HG03469 (cell line): ENCODE results near the gene SLC3A2.
"Not testable (repeated sequence)": the region's sequence is repeated elsewhere in the genome, so short reads cannot be mapped to it uniquely, and the experiment has no call there.

Experiments used
- ATAC-seq: cut with Tn5 transposase; IDR thresholded peaks from one replicate; pipeline ENCODE4 v1.9.1; 2021; ENCODE audit warnings: mild to moderate bottlenecking, moderate library complexity, moderate number of reproducible peaks; ENCODE audit not compliant: unreplicated experiment

The SLC3A2 gene

GRCh38 chr11:62925745-62926679, 45.3 kb downstream of the SLC3A2 start:
- no peak for ATAC-seq

GRCh38 chr11:62926680-62927455, 46.2 kb downstream of the SLC3A2 start:
- no peak for ATAC-seq

DNA sequence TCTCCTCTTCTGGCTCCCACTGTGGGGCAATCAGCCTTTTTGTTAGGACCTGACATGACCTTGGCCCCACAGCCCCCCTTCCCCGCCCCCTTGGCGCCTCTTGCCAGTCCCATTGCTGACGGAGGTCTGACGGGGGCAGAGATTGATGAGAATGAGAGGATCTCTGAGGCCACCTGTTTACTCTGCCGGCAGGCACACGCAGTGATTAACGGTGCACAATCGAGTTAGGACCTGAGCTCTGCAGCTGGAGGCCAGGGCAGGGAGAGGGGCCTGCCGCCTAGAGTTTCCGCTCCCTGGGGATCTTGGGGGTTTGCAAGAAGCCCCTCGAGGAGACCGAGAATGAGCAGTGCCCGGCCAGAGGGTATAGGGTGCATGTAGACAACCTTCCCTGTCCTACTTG, 47.3 kb downstream of the SLC3A2 start:
- no peak for ATAC-seq

- ATAC-seq = no peak
Observed at GRCh38 chr11:62930157-62930556, 49.5 kb downstream of the SLC3A2 start.

- ATAC-seq = no peak
Observed at GRCh38 chr11:62930666-62931065, 50.0 kb downstream of the SLC3A2 start.

- no peak for ATAC-seq
Observed at GRCh38 chr11:62931499-62932278, 51.0 kb downstream of the SLC3A2 start.

DNA sequence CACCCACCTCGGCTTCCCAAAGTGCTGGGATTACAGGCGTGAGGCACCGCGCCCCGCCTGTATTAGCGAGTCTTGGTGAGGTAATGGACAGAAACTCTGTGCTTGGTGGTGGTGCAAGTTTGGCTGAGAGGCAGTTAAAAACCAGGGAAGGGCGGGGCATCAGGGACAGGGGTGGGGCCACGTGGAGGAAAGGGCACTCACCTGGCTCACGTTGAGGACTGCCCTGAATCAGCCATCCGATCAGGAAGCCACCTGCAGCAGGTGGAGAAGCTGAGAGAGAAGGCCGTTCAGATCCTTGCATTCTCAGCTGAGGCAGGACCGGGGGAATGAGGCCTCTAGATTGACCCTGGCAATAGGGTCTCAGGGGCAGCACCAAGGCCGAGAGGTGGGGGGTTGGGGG, 52.6 kb downstream of the SLC3A2 start:
- ATAC-seq = no peak

DNA sequence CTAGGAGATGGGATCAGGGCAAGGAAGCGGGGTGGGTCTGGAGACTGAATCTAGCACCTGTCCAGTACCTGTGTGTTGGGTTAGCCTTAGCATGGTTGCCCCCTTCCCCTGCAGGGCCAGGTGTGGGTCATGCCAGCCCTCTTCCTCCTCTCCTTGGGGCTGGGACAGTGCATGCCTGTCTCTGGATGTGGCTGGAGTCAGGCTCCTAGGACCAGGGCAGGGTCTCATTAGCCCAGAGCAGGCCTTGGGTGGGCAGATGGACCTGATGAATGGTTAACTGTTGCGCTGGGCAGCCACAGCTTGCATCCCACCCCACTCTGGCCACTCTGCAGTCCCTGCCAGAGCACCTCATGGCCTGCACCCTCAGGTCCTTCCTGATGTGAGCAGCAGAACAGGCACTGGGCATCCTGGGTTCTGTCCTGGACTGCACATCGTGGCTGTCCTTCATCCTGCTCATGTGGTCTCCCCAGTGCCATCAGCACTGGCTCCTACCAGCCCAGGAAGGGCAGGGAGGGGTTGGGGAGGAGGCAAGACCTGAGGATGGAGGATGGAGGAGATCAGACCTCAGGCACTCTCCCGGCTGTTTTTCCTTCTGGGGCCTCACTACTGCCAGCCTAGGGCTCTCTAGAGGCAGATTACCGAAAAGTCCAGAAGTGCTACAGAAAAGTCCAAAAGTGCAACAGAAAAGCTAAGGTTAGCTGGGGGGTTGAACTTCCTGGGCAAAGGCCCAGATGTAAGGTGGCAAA, 53.2 kb downstream of the SLC3A2 start:
- no peak for ATAC-seq

- ATAC-seq = no peak
Observed at GRCh38 chr11:62934496-62934785, 53.7 kb downstream of the SLC3A2 start.

DNA sequence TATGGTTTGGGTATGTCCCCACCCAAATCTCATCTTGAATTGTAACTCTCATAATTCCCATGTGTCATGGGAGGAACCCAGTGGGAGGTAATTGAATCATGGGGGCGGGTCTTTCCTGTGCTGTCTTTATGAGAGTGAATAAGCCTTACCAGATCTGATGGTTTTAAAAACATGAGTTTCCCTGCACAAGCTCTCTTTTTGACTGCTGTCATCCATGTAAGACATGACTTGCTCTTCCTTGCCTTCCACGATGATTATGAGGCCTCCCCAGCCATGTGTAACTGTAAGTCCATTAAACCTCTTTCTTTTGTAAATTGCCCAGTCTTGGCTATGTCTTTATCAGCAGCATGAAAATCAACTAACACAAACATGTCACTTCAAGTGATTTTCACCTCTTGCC, 56.8 kb downstream of the SLC3A2 start:
- not testable (repeated sequence) for ATAC-seq
